IMR-90 (cell line): Measurements from ENCODE around the gene HAAO. TPM values are rescaled to one million over a fixed set of nuclear protein-coding genes. Genes with fewer than 3 reads are reported as not detected.

Experiments used
- ATAC-seq: fragments of 200-7000 bp; cut with Tn5 transposase; 2 replicates; pipeline ENCODE4 v1.9.1; 2020; ENCODE audit warnings: low read depth, mild to moderate bottlenecking, moderate library complexity
- BruUV-seq: library from RNA; stranded (reverse); fragments of 400-500 nt; replicated peaks from 2 replicates; lab custom pipeline; 2021; lab: Mats Ljungman, UMichigan
- CTCF ChIA-PET: fragments of 300-600 bp; formaldehyde crosslinking; extraction: SDS; loops from one replicate; lab custom pipeline; 2021; ENCODE audit warnings: antibody characterized with exemption; lab: Yijun Ruan, JAX
- POLR2A ChIA-PET: fragments of 300-600 bp; sonication (Branson Sonifier 250); formaldehyde crosslinking; loops from one replicate; lab custom pipeline; 2022; ENCODE audit warnings: antibody characterized with exemption; ENCODE audit not compliant: unreplicated experiment; lab: Charles Lee
- DNase-seq: peaks from one replicate; pipeline ENCODE4 v3.0.0; 2013
- H2AFZ ChIP-seq: replicated peaks from 2 replicates; pipeline ENCODE3; 2013; ENCODE audit warnings: low read length, mild to moderate bottlenecking; ENCODE audit not compliant: poor library complexity
- H2AK5ac ChIP-seq: 2 replicates; pipeline ENCODE4 v1.6.1; 2013; ENCODE audit warnings: low read depth, low read length, inconsistent platforms
- H2AK9ac ChIP-seq: replicated peaks from 2 replicates; pipeline ENCODE3; 2013; ENCODE audit warnings: mild to moderate bottlenecking, low read depth, low read length, moderate library complexity; ENCODE audit not compliant: poor library complexity
- H2BK120ac ChIP-seq: 2 replicates; pipeline ENCODE4 v1.6.1; 2013; ENCODE audit warnings: low read depth, low read length, inconsistent platforms
- H2BK15ac ChIP-seq: 3 replicates; pipeline ENCODE4 v1.6.1; 2013; ENCODE audit warnings: low read depth, low read length, inconsistent platforms
- H2BK20ac ChIP-seq: 2 replicates; pipeline ENCODE4 v1.6.1; 2013; ENCODE audit warnings: low read depth, mild to moderate bottlenecking, inconsistent platforms, low read length, moderate library complexity
- H2BK5ac ChIP-seq: 2 replicates; pipeline ENCODE4 v1.6.1; 2013; ENCODE audit warnings: mild to moderate bottlenecking, low read depth, low read length, inconsistent platforms; ENCODE audit not compliant: poor library complexity, severe bottlenecking
- H3K14ac ChIP-seq: replicated peaks from 2 replicates; pipeline ENCODE4 v1.6.1; 2013; ENCODE audit warnings: low read depth, low read length, inconsistent platforms
- H3K18ac ChIP-seq: 2 replicates; pipeline ENCODE4 v1.6.1; 2013; ENCODE audit warnings: low read depth, low read length, control low read depth
- H3K23ac ChIP-seq: 2 replicates; pipeline ENCODE4 v1.6.1; 2013; ENCODE audit warnings: low read depth, low read length, inconsistent platforms
- H3K27ac ChIP-seq: 2 replicates; pipeline ENCODE4 v1.5.1; 2013; ENCODE audit warnings: mild to moderate bottlenecking, control low read depth, low read length; ENCODE audit not compliant: insufficient read depth
- H3K27me3 ChIP-seq: 2 replicates; pipeline ENCODE4 v1.6.1; 2013; ENCODE audit warnings: low read length; ENCODE audit not compliant: control insufficient read depth, insufficient read depth
- H3K36me3 ChIP-seq: 2 replicates; pipeline ENCODE4 v1.6.1; 2013; ENCODE audit warnings: low read length, mixed read lengths; ENCODE audit not compliant: control insufficient read depth, insufficient read depth
- H3K4ac ChIP-seq: 2 replicates; pipeline ENCODE4 v1.6.1; 2013; ENCODE audit warnings: low read depth, low read length, inconsistent platforms
- H3K4me1 ChIP-seq: 2 replicates; pipeline ENCODE4 v1.6.1; 2013; ENCODE audit warnings: low read length, mixed read lengths; ENCODE audit not compliant: control insufficient read depth, insufficient read depth
- H3K4me2 ChIP-seq: 2 replicates; pipeline ENCODE4 v1.6.1; 2013; ENCODE audit warnings: low read depth, mild to moderate bottlenecking, control low read depth, low read length, moderate library complexity
- H3K4me3 ChIP-seq: 2 replicates; pipeline ENCODE4 v1.5.1; 2013; ENCODE audit warnings: low read depth, mild to moderate bottlenecking, control low read depth, low read length, moderate library complexity; ENCODE audit not compliant: insufficient read depth
- H3K56ac ChIP-seq: 2 replicates; pipeline ENCODE4 v1.6.1; 2013; ENCODE audit warnings: low read length, inconsistent platforms; ENCODE audit not compliant: insufficient read depth; ENCODE audit errors: extremely low read depth
- H3K79me1 ChIP-seq, 2 experiments: 2 replicates each; pipeline ENCODE4 v1.6.1; 2013; ENCODE audit warnings: low read length in 2 of 2, inconsistent platforms in 1 of 2, low read depth in 1 of 2
- H3K9ac ChIP-seq: 2 replicates; pipeline ENCODE4 v1.6.1; 2013; ENCODE audit warnings: low read depth, low read length, control low read depth
- H3K9me1 ChIP-seq: 2 replicates; pipeline ENCODE4 v1.6.1; 2013; ENCODE audit warnings: low read length, inconsistent platforms; ENCODE audit not compliant: insufficient read depth
- H3K9me3 ChIP-seq: 2 replicates; pipeline ENCODE4 v1.6.1; 2013; ENCODE audit warnings: low read length; ENCODE audit not compliant: control insufficient read depth, insufficient read depth
- H4K20me1 ChIP-seq: 2 replicates; pipeline ENCODE4 v1.6.1; 2013; ENCODE audit warnings: low read length, inconsistent platforms; ENCODE audit not compliant: insufficient read depth
- H4K5ac ChIP-seq: 2 replicates; pipeline ENCODE4 v1.6.1; 2013; ENCODE audit warnings: mild to moderate bottlenecking, low read depth, low read length, control low read depth
- H4K8ac ChIP-seq, 2 experiments: 2 replicates each; pipeline ENCODE4 v1.6.1; 2013; ENCODE audit warnings: low read depth in 2 of 2, low read length in 2 of 2, control low read depth in 1 of 2, inconsistent platforms in 1 of 2
- H4K91ac ChIP-seq: 2 replicates; pipeline ENCODE4 v1.6.1; 2013; ENCODE audit warnings: low read depth, low read length, inconsistent platforms; ENCODE audit not compliant: insufficient read depth
- BHLHE40 ChIP-seq: fragments of 150-350 bp; IDR thresholded peaks from 2 replicates; pipeline ENCODE4 v1.6.1; 2016; ENCODE audit warnings: mild to moderate bottlenecking, low read depth, low read length
- CHD1 ChIP-seq: IDR thresholded peaks from 2 replicates; pipeline ENCODE4 v1.6.1; 2012; ENCODE audit warnings: low read depth, low read length, improper control_type of control experiment
- MAFK ChIP-seq: IDR thresholded peaks from 2 replicates; pipeline ENCODE4 v1.6.1; 2012; ENCODE audit warnings: low read depth, low read length, improper control_type of control experiment
- NFE2L2 ChIP-seq: fragments of 150-350 bp; IDR thresholded peaks from 2 replicates; pipeline ENCODE4 v1.6.1; 2016; ENCODE audit warnings: low read depth, mild to moderate bottlenecking, low read length
- RAD21 ChIP-seq: IDR thresholded peaks from 2 replicates; pipeline ENCODE4 v1.6.1; 2012; ENCODE audit warnings: low read length, improper control_type of control experiment
- RCOR1 ChIP-seq: IDR thresholded peaks from 2 replicates; pipeline ENCODE4 v1.6.1; 2012; ENCODE audit warnings: mild to moderate bottlenecking, low read length, improper control_type of control experiment; ENCODE audit not compliant: insufficient replicate concordance
- RFX5 ChIP-seq: IDR thresholded peaks from 2 replicates; pipeline ENCODE4 v1.8.0; 2012; ENCODE audit warnings: low read depth, mild to moderate bottlenecking, low read length, moderate library complexity
- SMC3 ChIP-seq: fragments of 150-350 bp; IDR thresholded peaks from 2 replicates; pipeline ENCODE4 v1.6.1; 2016; ENCODE audit warnings: low read depth, mild to moderate bottlenecking, antibody characterized with exemption, low read length, moderate library complexity
- WGBS, 2 experiments: methylation state at CpG; one replicate each; pipeline versions ENCODE4 v1.1.5 to v1.1.7; 2013; ENCODE audit warnings: missing lambda C conversion rate in 2 of 2; ENCODE audit not compliant: insufficient read length in 1 of 2; ENCODE audit errors: extremely low coverage in 2 of 2; 5-methylcytosine and 5-hydroxymethylcytosine counted together
- dilution Hi-C: fragments of 300-500 bp; cut with HindIII; formaldehyde crosslinking; loops from one replicate; pipeline ENCODE4 v1.14.3; 2018; ENCODE audit warnings: low sequenced_read_pairs; ENCODE audit not compliant: unreplicated experiment
- in situ Hi-C: fragments of 300-500 bp; cut with MboI; formaldehyde crosslinking; loops from 3 replicates; pipeline ENCODE4 v1.14.3; 2019; ENCODE audit warnings: low sequenced_read_pairs, inconsistent platforms, mixed read lengths
- intact Hi-C: fragments of 100-400 bp; cut with micrococcal nuclease; formaldehyde crosslinking; loops from 2 replicates; pipeline ENCODE4 v1.10.0; 2022
- polyA plus RNA-seq, 3 experiments: library from polyadenylated mRNA; depleted of rRNA; stranded (reverse); fragments of >200 nt; gene quantifications; 2 replicates each; pipeline ENCODE4 v1.2.3, GENCODE V29; 2012; ENCODE audit warnings: low replicate concordance in 1 of 3
- total RNA-seq: library from RNA; depleted of rRNA; stranded (reverse); fragments of >200 nt; gene quantifications from 2 replicates; pipeline ENCODE4 v1.2.3, GENCODE V29; 2012
- TF ChIP-seq, protein P1 (sequence below): conservative IDR thresholded peaks from 2 replicates; pipeline ENCODE4 v1.5.1; 2012; ENCODE audit warnings: mild to moderate bottlenecking, low read depth, low read length, improper control_type of control experiment

The HAAO gene
- total and polyA plus RNA-seq, 2 of the 4 experiments (the other 2 are of a cell fraction), result 0.05 to 0.18 TPM

- TF ChIP-seq BHLHE40, result no peak
- no peak for TF ChIP-seq CHD1
- no peak for TF ChIP-seq SMC3
These were observed 26.8 kb upstream of the HAAO start (continued) for GRCh38 chr2:42819160-42819559.

- no peak overlapping the region for H4K91ac ChIP-seq
- no peak overlapping the region for H2AK9ac ChIP-seq
- no peak overlapping the region for H2BK5ac ChIP-seq
- WGBS, 2 experiments, result no CpG with 5 or more reads among the region's 2 CpGs
- H3K79me1 ChIP-seq, result no peaks in the 10 kb centered on the region
- H3K23ac ChIP-seq, result no peak overlapping the region
- H2AFZ ChIP-seq, result no peak overlapping the region
- no peak overlapping the region for H2BK120ac ChIP-seq
- DNase-seq (no peak), ATAC-seq (no peak)
- H2BK15ac ChIP-seq, result no peak overlapping the region
- POLR2A ChIA-PET, result interaction anchor here (0.5 kb wide), 1 partner anchor 750 kb away, joined by 6 read pairs; no protein-coding TSS in a partner anchor
- H3K4me3 ChIP-seq, result no peak overlapping the region
- H3K4me1 ChIP-seq, result peaks cover 8% of the 10 kb centered on the region
- H2BK20ac ChIP-seq, result no peak overlapping the region
- peaks cover 2% of the 10 kb centered on the region; the same call in 1 of the 2 replicates for H3K9me3 ChIP-seq
- H3K27ac ChIP-seq, result no peak overlapping the region
- H3K18ac ChIP-seq, result no peak overlapping the region
- H4K5ac ChIP-seq, result no peak overlapping the region
- no peaks in the 10 kb centered on the region for H3K36me3 ChIP-seq
- H3K9ac ChIP-seq, result no peak overlapping the region
- intact Hi-C loops (no loop called here), dilution Hi-C loops (no loop called here), in situ Hi-C loops (no loop called here)
- no peaks in the 10 kb centered on the region for H4K20me1 ChIP-seq
- no peak overlapping the region for H3K4ac ChIP-seq
- no peak overlapping the region for H3K4me2 ChIP-seq
- TF ChIP-seq, protein P1, sequence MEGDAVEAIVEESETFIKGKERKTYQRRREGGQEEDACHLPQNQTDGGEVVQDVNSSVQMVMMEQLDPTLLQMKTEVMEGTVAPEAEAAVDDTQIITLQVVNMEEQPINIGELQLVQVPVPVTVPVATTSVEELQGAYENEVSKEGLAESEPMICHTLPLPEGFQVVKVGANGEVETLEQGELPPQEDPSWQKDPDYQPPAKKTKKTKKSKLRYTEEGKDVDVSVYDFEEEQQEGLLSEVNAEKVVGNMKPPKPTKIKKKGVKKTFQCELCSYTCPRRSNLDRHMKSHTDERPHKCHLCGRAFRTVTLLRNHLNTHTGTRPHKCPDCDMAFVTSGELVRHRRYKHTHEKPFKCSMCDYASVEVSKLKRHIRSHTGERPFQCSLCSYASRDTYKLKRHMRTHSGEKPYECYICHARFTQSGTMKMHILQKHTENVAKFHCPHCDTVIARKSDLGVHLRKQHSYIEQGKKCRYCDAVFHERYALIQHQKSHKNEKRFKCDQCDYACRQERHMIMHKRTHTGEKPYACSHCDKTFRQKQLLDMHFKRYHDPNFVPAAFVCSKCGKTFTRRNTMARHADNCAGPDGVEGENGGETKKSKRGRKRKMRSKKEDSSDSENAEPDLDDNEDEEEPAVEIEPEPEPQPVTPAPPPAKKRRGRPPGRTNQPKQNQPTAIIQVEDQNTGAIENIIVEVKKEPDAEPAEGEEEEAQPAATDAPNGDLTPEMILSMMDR, result no peak
- no peak for TF ChIP-seq RAD21
- no peak for TF ChIP-seq BHLHE40
- no peak for TF ChIP-seq RFX5
- peak; percentile 84 for TF ChIP-seq MAFK
- TF ChIP-seq RCOR1, result no peak
- no peak for TF ChIP-seq NFE2L2
- H3K27me3 ChIP-seq, result no peaks in the 10 kb centered on the region; the same call in 1 of the 2 replicates
- 0 out of 2 replicates have a peak, but pooled peaks cover 3% of the 10 kb centered on the region for H3K9me1 ChIP-seq
- CTCF ChIA-PET, result no interaction called here
- H3K14ac ChIP-seq, result no peak overlapping the region
- BruUV-seq, result no TSS peak
- no peak overlapping the region for H3K56ac ChIP-seq
- H4K8ac ChIP-seq, result no peak overlapping the region
- no peak overlapping the region for H2AK5ac ChIP-seq
These were observed 23.3 kb upstream of the HAAO start for GRCh38 chr2:42815726-42816125.
